GM18517 (cell line): Measurements from ENCODE around the gene CENPX.

Experiments used
- ATAC-seq: cut with Tn5 transposase; IDR thresholded peaks from one replicate; pipeline ENCODE4 v1.9.1; 2021; ENCODE audit warnings: mild to moderate bottlenecking, moderate library complexity; ENCODE audit not compliant: unreplicated experiment

The CENPX gene

DNA sequence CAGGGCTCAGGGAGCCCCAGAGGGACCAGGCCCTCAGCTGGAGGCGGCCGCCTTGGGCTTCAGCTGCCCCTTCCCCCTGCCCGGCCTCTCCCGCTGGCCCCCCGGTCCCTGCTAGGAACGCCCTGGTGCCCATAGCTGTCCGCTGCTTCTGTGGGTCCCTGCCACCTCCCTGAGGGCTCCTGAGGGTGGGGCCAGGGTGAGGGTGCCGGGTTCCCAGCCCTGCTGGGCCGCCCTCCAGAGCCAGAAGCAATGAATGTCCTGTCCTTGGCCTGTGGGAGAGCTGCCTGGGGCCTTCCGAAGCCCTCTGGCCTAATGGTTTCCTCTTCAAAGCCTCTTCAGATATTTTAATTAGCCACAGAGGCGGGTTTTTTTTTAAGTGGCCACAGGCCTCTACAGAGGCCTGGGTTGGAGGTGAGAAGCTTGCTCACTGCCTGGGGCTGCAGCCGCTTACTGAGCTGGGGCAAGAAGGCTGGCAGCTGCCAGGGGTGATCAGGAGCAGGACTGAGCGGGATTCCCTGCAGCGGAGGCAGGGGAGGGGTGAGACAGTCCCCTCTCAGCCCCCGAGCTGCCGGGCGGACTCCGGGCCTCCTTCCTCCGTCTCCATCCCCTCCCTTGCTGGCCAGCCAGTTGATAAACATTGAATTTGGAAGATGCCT lies 9.9 kb downstream of the CENPX start:
- ATAC-seq = no peak

DNA sequence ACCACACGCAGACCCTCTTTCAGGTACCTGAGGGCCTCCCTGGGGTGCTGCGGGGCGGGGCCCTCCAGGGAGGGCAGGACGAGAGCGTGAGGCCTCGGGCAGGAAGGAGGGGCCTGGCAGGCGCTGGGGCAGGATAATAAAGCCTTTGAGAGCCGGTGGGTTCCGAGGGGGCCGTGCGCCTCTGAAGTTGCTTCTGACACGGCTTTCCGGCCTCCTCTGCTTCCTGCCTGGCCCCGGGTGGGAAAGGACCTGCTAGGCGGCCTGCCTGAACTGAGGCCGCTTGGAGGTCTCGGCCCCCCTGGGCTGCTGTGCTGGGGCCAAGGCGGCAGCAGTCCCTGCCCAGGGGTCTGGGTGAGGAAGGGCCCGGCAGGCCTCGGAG lies 10.4 kb downstream of the CENPX start:
- ATAC-seq = no peak

DNA sequence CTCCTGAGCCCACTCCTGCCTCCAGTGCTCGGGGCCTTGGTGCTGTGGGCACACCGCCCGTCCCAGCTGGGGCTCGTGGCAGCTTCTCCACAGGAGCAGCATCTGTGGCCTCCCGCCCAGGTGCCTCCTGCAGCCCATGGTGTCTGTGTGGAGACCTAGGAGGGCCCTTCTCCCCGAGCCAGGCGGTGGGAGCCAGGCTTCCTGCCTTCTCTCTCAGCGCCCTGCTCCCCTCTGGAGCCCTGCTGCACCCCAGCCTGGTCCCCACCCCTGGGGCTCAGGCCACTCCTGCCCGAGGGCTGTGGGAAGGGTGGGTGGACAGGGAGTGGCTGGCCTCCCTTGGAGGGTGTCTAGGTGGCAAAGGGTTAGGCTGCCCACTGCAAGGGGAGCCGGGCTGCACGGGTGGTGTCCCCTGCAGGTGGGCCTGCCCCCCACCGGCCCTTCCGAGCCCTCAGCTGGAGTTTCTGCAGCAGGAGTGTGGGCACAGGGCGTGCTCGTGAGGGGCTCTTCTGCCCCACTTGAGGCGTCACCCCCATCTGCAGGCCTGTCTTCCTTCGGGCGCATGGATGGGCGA lies 11.0 kb downstream of the CENPX start:
- no peak for ATAC-seq

DNA sequence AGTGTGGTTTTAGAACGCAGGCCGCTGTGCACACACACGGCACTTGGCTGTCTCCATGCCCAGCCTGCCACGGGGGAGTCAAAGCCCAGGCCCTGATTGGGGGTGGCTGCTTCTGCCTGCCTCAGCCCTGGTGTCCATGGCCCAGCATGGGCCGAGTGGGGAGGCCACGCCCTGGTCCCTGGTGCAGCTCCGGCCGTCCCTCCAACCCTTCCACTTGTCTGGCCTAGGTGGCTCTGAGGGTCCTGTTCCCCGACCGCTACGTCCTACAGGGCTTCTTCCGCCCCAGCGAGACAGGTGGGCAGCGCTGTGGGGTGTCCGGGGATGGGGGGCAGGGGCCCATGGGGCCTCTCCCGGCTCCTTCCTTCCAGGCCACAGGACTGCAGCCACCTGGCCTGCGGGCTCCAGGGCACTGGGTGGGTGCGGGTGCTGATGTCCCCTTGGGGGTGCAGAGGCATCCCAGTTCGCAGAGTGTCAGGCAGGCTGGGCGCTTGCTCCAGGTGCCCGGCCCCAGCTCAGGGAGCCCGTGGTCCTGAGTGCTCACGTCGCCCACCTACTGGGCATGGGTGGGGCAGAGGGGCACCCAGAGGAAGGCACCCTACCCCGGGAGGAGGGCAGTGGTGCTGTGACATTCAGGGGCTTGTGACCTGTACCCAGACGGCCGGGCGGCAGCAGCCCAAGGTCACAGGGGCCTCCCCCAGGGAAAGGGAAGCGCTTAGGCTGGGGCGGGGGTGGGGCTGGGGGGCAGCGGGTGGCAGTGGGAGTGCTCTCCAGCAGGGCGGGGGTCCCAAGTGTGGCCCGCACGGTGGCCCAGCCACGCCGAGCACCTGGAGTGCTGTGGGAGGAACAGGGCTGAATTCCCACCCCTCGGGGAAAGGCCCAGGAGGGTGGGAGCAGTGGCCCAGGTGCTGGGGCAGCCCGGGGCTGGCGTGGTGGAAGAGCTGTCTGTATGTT lies 11.8 kb downstream of the CENPX start:
- no peak for ATAC-seq

DNA sequence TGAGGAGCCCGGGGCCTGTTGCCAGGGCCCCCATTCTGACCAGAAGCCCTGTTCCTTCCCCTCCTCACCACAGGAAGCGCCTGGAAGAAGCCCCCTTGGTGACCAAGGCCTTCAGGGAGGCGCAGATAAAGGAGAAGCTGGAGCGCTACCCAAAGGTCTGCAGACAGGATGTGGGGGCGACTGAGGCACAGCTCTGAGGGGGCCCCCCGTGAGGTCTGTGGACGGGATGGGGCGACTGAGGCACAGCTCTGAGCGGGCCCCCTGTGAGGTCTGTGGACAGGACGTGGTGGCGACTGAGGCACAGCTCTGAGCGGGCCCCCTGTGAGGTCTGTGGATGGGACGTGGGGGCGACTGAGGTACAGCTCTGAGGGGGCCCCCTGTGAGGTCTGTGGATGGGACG lies 13.3 kb downstream of the CENPX start:
- no peak for ATAC-seq

DNA sequence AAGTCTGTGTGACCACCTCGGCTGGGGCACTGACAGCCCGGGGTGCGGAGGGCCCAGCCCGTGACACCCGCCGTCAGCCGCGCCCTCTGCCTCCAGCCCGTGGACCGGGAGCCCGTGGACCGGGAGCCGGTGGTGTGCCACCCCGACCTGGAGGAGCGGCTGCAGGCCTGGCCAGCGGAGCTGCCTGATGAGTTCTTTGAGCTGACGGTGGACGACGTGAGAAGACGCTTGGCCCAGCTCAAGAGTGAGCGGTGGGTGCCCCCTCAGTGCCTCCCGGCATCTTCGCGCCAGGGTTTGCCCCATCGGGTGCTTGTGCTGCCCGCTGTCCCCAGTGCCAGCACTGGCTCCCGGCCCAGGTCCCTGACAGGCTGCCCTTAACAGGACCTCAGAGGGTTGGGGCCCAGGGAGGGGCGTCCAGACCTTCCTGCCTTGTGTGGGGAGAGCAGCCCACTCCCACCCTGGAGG lies 13.7 kb downstream of the CENPX start:
- ATAC-seq = no peak

DNA sequence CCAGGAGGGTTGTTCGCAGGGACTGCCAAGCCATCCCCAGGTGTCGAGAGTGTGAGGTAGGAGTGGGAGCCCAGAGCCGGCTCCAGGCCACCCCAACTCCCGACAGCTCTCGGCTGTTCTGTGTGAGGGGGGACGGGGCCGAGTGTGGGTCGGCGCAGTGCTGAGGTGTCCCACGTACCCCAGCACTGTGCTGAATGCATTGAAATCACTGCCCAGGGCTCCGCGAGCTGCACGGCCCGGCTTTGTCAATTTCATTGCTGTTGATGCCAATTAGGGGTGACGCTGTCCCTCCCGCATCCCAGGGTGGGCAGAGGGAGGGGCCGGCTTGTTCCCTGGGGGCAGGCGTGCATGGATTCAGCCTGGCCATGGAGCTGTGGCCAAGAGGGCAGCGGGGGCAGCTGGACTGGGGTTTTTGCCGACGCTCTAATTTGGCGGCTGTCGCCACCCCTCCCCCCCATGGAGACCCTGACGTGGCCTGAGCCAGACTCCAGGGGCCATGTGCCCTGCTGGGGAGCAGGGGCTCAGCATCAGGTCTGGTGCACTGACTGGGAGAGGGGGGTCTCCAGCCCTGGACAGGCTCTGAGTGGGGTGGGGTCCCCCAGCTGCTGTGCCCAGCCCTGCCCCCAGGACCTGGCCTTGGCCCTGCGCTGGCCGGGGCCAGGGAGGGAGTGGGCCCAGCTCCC lies 14.3 kb downstream of the CENPX start:
- ATAC-seq = no peak

DNA sequence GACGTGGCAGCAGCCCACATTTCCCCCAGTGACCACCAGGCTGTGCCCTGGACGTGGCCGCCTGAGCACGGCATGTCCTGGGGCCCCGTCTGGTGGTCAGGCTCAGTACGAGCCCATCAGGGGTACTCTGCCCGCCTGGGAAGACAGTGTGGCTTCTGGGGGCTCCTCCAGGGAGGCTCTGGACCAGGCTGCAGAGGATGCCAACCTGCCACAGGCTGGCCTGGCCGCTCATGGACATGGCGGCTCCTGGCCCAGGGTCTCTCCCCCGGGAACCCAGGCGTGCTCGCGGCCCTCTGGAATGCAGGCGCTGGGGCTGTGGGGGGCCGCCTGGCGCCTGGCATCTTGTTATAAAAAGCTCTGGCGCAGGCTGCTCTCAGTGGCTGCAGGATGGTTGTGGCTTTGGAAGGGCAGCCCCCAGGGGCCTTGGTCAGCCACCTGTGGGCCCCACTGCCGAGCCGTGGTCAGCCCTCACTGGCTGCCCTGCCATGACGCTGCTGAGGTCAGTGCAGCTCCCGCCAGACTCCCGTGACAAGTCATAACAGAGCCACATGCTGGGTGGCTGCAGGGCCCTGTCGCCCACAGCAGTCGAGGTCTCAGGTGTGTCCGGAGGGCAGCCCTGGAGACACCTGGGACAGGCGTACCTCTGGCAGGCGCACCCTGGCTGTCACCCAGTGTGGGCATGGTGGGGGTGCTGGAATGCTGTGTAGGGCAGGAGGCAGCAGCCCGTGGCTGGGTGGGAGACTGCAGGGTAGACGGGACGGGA lies 15.0 kb downstream of the CENPX start:
- ATAC-seq = no peak

DNA sequence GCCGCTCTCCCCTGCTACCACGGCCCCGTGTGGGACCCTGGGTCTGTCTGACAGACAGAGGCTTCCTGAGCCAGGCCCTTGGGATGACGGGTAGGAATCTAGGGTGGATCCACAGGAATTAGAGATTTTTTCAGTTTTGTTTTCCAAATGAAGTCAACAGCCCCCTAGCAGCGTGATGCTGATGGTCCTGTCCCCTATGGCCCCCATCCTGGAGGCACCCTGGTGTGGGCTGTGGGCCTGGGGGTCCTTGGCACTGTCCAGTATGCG lies 15.5 kb downstream of the CENPX start:
- ATAC-seq = no peak

DNA sequence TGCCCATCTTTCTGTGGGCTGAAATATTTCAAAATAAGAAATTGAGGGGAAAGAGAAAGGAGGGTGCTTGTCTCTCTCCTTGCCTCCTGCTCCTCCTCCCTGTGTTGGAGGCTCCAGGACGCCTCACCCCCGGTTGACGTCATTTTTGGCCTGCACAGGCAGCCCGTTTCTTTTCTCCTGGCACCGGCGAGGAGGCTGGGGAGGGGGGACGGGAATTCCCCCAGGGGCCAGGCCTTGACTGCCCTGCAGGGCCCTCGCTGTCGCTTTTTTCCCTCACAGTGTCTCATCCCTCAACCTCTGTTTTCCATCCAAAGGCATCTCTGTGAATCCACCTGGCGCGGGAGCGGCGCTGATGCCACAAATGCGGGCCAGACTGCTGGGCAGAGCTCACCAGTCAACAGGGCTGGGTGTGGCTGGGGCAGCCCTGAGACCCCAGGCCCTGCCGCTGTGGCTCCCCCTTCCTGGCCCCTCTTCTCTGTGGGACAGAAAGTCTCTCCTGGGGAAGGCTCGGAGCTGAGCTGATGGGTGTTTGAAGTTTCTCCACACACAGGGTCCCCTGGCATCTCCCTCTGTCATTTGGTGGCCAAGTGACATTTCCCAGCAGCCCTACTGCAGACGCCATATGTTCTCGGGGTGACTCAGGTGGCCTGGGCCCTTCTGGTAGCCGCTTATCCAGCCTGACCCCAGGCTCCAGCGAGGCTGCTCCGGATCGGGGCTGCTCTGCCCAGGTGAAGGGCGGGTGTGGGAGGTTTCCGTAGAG lies 16.0 kb downstream of the CENPX start:
- no peak for ATAC-seq

DNA sequence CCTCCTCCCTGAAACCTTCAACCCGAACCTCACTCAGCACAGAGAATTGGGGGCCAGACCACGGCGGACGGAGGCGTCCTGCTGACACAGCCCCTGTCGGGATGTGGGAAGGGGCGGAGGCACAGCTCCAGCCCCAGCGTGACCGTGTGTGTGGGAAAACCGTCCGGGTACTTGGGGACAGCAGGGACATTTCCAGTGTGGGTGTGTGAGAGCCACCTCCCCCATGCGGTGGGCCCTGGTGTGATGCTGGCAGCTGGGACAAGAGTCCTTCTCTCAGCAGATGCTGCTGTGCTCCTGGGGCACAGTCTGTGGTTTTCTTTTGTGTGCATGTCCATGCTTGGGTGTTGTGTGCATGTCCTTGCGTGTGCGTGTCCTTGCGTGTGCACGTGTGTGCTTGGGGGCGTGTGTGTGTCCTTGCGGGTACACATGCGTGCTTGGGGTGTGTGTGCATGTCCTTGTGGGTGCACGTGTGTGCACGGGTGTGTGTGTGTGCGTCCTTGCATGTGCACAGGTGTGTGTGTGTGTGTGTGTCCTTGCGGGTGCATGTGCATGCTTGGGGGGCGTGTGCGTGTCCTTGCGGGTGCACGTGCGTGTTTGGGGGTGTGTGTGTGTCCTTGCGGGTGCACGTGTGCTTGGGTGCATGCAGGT lies 16.9 kb downstream of the CENPX start:
- ATAC-seq = no peak

DNA sequence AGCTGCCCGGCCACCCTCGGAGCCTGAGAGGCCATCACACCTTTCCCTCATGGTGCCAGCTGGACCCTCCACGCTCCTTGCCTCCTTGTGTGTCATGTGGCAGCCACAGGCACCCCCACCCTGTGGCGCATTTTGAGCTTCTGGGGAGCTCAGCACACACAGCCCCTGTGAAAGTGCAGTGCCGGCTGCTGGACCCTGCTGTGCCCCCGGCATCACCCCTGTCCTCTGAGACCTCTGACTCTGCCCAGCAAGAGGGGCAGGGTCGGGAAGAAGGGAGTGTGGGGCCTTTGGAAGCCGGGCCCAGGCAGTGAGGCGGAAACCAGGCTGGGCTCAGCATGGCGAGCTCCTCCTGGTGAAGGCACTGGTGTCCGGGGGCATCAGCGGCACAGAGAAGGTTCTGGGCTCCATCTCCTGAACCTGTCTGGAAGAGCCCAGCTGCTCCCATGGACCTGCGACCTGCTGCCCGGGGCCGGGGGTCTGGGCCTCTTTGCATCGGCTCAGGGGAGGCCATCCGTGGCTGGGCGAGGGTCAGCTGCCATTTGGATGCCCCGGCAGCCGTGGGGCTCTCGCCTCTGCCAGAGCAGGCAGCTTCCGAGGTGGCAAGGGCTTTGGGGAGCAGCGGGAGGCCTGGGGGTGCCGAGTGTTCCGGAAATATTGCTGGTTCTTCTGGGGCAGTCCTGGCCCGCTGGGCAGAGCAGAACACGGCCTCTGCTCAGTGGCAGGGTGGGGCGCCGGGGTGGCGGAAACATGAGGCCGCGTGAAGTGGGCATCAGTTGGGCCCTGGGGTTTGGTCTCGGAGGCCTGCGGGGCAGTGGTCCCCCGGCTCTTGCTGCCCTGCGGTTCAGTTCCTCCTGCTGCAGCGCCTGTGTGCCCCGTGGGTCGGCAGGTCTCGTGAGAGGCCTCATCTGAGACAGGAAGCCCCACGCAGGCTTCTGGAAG lies 17.9 kb downstream of the CENPX start:
- ATAC-seq = no peak

DNA sequence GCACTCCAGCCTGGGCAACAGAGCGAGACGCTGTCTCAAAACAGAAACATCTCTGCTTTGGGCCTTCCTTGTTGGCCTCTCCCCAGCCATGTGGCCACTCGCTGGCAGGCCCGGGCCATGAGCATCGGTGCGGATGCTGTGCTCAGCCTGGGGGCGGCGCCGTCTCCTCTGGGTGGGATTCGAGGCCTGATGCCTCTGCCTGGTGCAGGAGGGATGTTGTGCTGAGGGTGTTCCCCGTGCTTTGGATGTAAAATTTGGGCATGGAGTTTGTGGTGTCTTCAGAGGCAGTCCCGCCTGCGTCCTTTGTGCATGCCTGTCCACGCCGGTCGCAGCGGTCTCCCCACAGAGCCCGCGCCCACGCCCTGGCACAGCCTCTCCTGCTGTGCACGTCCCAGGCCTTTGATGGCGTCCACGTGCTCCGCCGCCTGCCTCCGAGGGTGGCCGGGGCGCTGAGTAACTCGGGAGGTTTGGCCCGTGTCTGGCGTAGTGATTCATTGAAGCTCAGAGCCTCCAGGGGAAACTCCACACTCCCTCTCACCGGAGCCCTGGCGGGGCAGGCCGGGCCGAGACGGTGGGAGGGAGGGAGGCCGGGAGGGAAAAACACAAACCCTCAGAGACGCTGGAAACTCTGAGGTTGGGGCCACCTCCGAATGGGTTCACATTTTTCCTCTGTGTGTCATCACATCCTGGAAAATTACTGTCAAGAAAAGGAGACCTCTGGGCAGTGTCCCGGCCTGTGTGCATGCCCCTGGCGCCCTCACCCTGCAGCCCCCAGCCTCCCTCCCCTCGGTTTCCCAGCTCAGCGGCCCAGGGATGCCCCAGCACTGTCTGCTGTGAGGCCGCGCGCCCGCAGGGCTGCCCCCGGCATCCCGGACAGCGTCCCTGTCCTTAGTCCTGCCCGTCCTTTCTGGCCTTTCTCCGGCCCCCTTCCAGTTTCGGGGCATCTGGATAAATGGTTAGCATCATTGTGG lies 19.0 kb downstream of the CENPX start:
- no peak for ATAC-seq

DNA sequence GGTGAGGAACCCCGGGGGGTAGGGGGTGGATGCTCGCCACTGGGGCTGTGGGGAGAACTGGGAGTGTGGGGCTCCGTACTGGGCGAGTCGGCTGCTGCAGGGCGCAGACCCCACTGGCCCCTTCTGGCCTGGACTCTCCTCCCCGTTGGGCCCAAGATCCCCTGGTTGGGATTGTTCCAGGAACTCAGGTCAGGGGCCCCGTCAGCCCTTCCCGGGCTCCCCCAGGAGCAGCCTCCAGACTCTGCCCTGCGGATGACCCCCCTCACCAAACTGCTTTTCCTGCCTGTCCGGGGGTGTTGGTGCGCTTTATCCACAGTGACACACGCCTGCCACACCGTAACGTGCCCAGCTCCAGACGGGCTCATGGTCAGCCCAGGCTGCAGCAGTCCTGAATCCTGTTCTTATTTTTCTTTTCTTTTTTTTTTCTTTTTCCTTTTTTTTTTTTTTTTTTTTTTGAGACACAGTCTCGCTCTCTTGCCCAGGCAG lies 21.1 kb downstream of the CENPX start:
- no peak for ATAC-seq

DNA sequence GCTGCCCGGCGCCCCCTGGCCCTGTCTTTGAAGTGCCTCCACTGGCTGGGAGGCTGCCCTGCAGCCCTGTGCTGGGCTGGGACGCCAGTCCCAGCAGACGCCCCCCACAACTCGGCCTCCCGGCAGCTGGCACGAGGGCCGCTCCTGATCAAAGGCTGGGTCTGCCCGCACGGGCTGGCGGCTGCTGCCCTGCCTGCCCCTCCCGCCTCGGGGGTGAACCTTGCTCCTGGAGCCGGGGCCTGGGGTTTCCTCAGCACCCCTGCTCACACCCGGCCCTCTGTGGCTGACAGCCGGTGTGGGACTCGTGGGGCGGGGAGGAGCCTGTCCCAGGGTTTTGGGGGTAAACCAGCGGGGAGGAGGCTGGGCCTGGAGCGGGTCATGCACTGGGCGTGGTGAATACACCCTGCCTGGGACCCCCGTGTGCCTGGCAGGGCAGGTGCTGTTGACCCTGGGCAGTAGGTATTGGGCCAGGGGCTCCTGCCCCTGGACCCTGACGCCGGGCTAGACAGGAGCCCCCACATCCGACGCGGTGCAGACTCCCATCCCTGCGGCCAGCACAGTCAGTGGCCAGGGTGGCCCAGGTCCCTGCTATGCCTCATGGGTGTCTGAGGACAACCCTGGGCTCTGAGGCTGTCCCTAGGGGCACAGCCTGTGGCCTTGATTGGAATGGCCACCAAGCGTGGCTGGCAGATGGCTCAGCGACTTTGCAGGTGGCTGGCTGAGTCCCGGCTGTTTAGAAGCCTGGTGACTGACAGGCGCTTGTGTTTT lies 21.7 kb downstream of the CENPX start:
- no peak for ATAC-seq

DNA sequence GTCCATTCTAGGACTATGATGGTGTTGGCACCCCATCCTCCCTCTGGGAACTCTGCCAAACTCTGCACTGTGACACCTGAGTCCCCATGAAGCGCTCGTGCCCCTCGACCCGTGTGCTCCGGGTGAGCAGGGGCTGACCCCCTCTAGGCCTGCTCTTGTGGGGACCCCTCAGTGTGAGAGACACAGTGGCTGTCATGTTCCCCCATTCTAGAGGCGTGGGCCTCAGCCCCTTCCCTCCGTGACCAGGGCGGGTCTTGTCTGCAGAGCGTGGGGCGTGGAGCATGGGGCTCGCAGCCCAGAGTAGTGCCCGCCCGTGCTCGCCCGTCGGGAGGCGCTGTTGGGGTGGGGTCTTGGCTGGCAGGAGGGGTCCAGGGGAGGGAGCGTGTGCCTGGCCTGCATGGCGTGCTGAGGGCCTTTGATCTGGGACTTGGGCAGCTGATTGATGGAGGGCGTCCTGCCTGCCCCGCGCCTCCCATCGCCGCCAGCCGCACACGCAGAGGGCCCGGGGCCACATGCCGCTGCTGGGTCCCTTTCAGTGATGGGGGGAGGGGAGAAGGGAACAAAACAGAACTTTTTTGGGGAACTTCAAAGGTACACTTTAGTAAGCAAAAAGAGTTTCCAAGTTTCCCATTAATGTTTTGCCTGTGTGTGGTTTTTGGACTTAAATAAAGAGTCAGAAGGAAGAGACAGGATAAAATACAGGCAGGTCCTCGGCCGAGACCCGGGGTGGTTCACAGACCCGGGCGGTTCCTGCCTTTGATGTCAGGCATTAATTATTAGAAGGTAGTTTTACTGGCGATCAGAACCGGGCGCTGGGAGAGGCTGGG lies 22.5 kb downstream of the CENPX start:
- ATAC-seq = no peak
